ENCODE data around the gene ZAR1L.
A peak's percentile ranks its signal among the peaks of the same experiment; 100 is the strongest.
"Not testable (repeated sequence)": the region's sequence is repeated elsewhere in the genome, so short reads cannot be mapped to it uniquely, and the experiment has no call there.

The ZAR1L gene, protein sequence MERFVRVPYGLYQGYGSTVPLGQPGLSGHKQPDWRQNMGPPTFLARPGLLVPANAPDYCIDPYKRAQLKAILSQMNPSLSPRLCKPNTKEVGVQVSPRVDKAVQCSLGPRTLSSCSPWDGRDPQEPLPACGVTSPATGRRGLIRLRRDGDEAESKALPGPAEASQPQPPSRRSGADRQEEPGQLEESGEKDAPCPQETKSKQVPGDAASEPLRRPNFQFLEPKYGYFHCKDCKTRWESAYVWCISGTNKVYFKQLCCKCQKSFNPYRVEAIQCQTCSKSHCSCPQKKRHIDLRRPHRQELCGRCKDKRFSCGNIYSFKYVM

DNA sequence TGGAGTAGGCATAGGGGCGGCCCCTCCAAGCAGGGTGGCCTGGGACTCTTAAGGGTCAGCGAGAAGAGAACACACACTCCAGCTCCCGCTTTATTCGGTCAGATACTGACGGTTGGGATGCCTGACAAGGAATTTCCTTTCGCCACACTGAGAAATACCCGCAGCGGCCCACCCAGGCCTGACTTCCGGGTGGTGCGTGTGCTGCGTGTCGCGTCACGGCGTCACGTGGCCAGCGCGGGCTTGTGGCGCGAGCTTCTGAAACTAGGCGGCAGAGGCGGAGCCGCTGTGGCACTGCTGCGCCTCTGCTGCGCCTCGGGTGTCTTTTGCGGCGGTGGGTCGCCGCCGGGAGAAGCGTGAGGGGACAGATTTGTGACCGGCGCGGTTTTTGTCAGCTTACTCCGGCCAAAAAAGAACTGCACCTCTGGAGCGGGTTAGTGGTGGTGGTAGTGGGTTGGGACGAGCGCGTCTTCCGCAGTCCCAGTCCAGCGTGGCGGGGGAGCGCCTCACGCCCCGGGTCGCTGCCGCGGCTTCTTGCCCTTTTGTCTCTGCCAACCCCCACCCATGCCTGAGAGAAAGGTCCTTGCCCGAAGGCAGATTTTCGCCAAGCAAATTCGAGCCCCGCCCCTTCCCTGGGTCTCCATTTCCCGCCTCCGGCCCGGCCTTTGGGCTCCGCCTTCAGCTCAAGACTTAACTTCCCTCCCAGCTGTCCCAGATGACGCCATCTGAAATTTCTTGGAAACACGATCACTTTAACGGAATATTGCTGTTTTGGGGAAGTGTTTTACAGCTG lies at the start of gene ZAR1L, which contains the start of gene BRCA2:
Gene ZAR1L (minus strand): TSS at position 126 of the 790 bp plus-strand sequence. CDS start 3,438 bp downstream, outside the sequence.
Gene BRCA2 (plus strand): TSS at position 271 of the 790 bp plus-strand sequence. CDS start 953 bp downstream, outside the sequence.
- DNase-seq (ENCODE audit: low read depth in 3 of 3): peak; percentile 67 to 80 (median 80)

DNA sequence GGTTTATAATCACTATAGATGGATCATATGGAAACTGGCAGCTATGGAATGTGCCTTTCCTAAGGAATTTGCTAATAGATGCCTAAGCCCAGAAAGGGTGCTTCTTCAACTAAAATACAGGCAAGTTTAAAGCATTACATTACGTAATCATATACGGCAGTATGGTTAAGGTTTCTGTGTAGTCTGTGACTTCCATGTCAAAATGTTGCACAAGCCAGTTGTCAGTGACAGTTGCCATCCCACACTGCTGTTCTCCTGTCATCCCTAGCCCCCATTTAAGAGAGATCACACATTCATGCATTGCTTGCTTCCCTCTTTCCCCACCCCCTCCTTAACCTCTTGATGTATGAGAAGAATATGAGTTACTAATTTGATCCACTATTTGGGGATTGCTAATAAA lies 47.4 kb upstream of the ZAR1L start:
- no peak for DNase-seq (ENCODE audit: low read depth in 3 of 3)

DNA sequence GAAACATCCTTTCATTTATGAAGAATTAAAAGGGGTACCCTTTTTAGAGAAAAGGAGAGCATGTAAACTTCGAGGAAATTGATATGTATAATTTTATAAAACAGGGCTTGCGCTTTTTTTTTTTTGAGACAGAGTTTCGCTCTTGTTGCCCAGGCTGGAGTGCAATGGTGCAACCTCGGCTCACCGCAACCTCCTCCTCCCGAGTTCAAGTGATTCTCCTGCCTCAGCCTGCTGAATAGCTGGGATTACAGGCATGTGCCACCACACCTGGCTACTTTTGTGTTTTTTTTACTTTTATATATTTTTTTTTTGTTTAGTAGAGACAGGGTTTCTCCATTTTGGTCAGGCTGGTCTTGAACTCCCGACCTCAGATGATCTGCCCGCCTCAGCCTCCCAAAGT lies 40.8 kb upstream of the ZAR1L start:
- DNase-seq (ENCODE audit: low read depth in 3 of 3): not testable (repeated sequence)

DNA sequence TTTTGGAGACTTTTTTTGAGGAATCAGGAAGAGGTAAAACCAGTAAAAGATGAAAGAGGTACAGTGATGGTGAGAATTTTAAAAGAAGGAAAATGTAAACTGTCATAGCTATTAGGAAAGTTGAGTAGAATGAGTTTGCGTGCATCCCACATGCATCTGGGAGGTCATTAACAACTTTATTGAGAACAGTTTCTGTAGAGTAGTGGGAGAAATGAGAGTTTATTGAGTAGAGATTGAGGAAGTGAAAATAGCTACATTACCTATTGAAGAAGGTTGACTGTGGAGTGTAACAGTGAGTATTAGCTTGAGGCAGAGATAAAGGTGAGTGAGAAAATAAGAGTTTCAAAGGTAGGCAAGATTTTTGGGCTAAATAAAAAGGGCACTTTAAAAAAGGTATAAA lies 38.9 kb upstream of the ZAR1L start:
- DNase-seq (ENCODE audit: low read depth in 3 of 3): no peak

DNA sequence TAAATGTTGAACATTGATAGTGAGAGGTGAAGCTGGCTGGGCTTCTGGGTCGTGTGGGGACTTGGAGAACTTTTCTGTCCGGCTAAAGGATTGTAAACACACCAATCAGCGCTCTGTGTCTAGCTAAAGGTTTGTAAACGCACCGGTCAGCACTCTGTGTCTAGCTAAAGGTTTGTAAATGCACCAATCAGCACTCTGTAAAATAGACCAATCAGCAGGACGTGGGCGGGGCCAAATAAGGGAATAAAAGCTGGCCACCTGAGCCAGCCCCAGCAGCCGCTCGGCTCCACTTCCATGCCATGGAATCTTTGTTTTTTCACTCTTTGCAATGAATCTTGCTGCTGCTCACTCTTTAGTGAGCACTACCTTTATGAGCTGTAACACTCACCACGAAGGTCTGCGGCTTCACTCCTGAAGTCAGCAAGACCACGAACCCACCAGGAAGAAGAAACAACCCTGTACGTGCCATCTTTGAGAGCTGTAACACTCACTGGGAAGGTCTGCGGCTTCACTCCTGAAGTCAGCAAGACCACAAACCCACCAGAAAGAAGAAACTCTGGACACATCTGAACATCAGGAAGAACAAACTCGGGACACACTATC lies 35.8 kb upstream of the ZAR1L start:
- not testable (repeated sequence) for DNase-seq (ENCODE audit: low read depth in 3 of 3)

DNA sequence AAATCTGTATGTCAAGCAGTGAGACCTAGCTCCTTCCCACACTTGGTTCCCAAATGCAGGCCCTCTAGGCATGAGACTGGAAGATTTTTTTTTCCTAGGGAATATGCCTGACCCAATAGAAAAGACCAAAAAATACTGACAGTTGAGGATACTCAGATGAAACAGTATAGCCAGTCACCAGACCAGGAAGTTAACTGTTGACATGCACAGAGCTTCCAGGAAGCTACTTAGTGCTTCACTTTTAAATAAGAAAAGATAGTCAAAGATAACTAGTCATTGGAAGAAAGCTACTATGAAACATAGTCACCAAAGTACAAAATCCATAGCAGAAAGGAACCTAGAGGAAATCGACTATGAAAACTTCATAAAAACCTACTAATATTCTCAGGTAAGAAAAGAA lies 32.5 kb upstream of the ZAR1L start:
- DNase-seq (ENCODE audit: low read depth in 3 of 3): no peak

DNA sequence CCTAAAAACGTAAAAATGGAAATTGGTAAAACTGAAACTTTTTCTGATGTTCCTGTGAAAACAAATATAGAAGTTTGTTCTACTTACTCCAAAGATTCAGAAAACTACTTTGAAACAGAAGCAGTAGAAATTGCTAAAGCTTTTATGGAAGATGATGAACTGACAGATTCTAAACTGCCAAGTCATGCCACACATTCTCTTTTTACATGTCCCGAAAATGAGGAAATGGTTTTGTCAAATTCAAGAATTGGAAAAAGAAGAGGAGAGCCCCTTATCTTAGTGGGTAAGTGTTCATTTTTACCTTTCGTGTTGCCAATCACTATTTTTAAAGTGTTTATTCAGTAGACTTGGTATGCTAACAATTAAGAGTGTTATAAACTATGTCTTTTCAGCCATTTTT lies 25.8 kb upstream of the ZAR1L start:
- DNase-seq (ENCODE audit: low read depth in 3 of 3): no peak

DNA sequence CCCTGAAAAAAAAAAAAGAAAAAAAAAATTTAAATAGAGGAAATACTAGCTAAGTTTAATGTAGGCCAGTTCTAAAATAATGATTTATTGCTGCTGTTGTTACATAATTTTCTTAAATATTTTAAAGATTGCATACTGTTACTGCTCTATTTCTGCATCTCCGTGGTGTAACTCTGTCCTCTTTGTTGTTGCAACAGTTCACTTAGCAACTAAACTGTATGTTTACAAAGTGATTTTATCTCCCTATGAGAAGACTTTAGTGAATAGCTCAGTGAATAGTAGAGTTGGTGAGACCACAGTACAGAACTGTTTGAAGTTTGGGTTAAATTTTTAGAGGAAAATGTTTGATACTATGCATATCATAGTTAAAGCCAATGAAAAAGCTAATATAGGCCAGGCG lies 19.5 kb upstream of the ZAR1L start:
- no peak for DNase-seq (ENCODE audit: low read depth in 3 of 3)

DNA sequence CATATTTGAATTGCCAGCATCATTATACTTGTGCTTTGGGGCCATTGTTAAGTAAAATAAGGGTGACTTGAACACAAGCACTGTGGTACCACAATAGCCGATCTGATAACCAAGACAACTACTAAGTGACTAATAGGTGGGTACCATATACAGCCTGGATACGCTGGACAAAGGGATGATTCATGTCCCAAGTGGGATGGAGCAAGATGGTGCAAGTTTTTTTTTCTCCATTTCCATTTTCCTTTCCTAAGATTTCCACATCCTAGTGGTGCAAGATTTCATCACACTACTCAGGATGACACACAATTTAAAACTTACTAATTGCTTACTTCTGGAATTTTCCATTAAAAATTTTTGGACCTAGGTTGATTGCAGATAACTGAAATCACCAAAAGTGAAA lies 15.3 kb upstream of the ZAR1L start:
- DNase-seq (ENCODE audit: low read depth in 3 of 3): no peak

DNA sequence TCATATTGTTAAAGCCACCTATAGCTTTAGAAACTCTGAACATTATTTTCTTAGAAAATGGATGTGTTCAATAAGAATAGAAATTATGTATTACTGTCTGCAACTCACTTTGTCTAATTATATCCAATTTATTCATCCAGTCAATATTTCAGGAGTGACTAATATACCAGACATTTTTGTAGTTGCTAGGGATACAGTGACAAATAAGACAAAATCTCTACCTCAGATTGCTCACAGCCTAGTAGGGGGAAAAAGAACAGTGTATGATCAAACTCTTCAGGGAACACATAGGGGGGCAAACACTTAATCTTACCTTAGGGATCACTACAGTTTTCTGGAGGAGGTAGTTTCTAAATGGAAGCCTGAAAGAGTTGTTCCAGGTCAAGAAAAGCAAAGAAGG lies 8.7 kb upstream of the ZAR1L start:
- no peak for DNase-seq (ENCODE audit: low read depth in 3 of 3)

DNA sequence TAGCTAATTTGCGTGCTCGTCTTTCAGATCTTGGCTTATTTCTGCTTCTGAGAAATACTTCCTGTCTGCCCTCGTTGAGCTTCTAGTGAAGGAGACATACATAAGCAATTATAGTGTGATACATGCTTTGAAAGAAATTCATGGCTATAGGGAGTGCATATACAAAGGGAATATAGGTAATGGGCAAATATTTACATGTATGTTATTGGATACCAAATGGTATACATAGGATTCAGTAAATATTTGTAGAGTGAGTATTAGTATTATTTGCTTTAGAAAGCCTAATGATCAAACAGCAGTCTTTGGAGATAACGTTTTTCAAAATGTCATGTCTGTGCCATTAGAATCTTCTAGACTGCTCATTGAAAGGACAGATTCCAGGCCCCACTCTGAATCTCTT lies 5.4 kb upstream of the ZAR1L start:
- DNase-seq (ENCODE audit: low read depth in 3 of 3): no peak

DNA sequence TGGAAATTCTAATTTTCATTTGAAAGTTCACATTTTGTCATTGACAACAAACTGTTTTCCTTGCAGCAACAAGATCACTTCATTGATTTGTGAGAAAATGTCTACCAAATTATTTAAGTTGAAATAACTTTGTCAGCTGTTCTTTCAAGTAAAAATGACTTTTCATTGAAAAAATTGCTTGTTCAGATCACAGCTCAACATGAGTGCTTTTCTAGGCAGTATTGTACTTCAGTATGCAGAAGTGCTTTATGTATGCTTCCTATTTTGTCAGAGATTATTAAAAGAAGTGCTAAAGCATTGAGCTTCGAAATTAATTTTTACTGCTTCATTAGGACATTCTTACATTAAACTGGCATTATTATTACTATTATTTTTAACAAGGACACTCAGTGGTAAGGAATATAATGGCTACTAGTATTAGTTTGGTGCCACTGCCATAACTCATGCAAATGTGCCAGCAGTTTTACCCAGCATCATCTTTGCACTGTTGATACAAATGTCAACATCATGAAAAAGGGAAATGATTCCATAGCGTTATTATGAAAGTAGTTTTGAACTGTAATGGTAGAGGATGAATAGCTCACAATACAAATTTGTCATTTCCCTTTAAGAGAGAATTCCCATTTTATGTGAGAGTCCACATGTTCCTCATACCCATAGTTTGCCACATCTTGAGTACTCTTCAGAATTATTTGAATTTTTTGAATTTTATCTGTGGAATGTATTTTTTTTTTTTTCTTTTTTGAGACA lies 2.7 kb upstream of the ZAR1L start:
- no peak for DNase-seq (ENCODE audit: low read depth in 3 of 3)

DNA sequence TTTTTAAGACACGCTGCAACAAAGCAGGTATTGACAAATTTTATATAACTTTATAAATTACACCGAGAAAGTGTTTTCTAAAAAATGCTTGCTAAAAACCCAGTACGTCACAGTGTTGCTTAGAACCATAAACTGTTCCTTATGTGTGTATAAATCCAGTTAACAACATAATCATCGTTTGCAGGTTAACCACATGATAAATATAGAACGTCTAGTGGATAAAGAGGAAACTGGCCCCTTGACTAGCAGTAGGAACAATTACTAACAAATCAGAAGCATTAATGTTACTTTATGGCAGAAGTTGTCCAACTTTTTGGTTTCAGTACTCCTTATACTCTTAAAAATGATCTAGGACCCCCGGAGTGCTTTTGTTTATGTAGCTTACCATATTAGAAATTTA lies 1.3 kb upstream of the ZAR1L start:
- DNase-seq (ENCODE audit: low read depth in 3 of 3): no peak

DNA sequence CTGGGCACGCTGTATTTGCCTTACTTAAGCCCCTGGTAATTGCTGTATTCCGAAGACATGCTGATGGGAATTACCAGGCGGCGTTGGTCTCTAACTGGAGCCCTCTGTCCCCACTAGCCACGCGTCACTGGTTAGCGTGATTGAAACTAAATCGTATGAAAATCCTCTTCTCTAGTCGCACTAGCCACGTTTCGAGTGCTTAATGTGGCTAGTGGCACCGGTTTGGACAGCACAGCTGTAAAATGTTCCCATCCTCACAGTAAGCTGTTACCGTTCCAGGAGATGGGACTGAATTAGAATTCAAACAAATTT lies 821 bp upstream of the ZAR1L start:
- peak in 2 of 3 donors; percentile 20 to 24 for DNase-seq (ENCODE audit: low read depth in 3 of 3)

DNA sequence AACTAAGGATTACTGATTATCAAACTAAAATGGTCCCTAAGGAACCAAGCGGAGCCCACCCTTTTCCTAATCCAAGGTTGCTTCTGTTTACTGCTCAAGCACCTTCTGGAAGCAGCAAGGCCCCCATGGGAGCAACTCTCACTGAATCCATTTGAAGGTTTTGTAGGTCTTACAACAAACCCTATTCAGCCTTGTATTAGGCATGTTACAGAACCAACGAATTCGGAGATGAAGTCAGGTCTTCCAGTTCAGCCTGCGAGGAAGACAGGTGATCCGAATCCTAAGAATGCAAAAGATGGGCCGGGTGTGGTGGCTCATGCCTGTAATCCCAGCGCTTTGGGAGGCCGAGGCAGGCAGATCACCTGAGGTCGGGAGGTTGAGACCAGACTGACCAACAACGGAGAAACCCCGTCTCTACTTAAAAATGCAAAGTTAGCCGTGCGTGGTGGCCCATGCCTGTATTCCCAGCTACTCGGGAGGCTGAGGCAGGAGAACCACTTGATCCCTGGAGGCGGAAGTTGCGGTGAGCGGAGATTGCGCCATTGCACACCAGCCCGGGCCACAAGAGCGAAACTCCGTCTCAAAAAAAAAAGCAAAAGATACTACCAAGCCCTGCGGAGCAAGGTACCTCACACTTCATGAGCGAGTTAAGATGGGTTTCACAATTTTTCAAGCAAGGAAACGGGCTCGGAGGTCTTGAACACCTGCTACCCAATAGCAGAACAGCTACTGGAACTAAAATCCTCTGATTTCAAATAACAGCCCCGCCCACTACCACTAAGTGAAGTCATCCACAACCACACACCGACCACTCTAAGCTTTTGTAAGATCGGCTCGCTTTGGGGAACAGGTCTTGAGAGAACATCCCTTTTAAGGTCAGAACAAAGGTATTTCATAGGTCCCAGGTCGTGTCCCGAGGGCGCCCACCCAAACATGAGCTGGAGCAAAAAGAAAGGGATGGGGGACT lies 609 bp downstream of the ZAR1L start:
- DNase-seq (ENCODE audit: low read depth in 3 of 3): peak in 2 of 3 donors; percentile 22 to 50

DNA sequence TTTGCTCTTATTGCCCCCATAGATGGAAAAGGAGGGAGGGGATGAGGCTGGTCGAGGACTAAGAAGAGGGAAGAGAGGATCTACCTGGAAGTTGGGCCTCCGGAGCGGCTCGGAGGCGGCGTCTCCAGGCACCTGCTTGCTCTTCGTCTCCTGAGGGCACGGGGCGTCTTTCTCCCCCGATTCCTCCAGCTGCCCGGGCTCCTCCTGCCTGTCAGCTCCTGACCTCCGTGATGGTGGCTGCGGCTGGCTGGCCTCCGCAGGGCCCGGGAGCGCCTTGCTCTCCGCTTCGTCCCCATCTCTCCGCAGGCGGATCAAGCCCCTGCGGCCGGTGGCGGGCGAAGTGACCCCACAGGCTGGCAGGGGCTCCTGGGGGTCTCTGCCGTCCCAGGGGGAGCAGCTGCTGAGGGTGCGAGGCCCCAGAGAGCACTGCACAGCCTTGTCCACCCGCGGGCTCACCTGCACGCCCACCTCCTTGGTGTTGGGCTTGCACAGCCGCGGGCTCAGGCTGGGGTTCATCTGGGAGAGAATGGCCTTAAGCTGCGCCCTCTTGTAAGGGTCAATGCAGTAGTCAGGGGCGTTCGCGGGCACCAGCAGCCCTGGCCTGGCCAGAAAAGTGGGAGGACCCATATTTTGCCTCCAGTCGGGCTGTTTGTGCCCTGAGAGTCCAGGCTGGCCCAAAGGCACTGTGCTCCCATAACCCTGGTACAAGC lies 3.8 kb downstream of the ZAR1L start:
- no peak for DNase-seq (ENCODE audit: low read depth in 3 of 3)

DNA sequence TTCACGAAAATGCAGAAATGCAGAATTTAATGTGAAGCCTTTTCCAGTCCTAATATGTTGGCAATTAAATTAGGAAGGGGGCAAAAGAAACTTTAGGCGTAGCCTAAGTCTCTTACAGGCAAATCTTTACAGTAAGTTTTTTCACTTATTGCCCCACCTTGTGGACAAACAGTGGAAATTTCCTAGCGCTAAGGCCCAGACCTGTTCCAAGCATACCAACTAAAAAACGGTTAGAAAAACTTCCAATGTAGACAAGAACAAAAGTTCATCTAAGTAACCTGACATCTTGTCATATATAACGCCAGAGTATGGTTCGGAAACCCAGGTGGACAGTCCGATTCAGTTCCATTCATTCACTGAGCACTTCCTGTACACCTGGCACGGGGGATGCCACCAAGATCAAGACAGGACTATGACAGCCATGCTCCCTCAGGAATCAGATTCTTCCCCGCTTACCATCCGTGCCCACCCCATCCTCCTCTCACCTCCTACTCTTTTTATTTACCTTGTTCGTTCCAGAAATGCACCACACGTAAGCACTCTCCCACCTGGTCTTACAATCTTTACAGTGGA lies 4.9 kb downstream of the ZAR1L start:
- no peak for DNase-seq (ENCODE audit: low read depth in 3 of 3)

DNA sequence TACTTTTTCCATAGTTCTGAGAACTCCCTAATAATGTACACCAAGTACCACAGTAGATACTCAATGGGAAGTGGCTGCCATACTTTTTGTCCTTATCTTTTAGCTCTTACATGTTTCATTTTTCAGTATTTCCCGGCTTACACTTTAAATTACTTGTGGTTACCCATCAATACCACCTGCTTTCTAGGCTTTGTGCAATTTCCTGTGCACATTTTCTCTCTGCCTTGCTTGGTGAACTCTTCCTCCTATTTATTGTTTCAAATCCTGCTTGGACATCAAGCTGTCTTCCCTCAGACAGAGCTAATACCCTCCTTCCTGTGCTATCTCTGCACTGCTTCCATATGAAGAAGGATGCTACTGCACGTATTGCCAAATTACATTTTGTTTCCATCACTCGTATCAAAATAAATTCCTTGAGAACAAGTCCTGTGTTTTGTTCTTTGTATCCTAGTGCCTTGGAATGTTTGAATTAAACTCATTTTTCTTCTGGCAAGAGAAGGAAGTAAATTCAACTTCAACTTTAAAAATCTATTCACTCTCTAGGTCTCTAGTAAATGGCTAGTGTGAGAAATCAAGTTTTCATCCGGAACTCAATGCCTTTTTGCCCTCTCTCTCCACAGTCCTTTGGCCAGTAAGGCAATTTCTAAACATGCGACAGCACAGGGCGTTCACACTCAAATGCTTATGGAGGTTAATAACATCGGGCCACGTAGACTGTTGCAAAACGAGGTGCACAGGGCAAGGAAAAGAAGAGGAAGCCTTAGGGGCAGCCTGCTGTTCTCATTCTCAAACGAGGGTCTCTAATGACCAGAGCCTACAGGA lies 5.6 kb downstream of the ZAR1L start:
- no peak for DNase-seq (ENCODE audit: low read depth in 3 of 3)

DNA sequence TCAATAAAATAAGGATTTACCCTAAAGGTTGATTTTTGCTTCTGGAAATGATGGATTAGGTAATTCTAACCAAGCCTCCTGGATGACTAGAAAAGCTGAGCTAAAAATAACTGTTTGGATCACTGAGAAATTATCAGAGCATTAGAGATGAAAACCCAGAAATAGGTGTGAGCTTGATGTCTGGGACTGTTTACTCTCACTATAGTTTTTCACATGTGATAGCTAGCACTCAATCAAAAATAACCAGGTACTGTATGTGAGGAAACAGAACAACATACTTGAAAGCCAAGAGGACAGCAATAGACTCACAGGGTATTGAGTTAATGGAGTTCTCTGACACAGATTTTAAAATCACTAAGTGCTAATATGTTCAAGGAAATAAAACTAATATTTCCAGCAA lies 9.5 kb downstream of the ZAR1L start:
- DNase-seq (ENCODE audit: low read depth in 3 of 3): no peak
